ENCODE measurements around the gene RPA1.

Gene RPA1

DNA sequence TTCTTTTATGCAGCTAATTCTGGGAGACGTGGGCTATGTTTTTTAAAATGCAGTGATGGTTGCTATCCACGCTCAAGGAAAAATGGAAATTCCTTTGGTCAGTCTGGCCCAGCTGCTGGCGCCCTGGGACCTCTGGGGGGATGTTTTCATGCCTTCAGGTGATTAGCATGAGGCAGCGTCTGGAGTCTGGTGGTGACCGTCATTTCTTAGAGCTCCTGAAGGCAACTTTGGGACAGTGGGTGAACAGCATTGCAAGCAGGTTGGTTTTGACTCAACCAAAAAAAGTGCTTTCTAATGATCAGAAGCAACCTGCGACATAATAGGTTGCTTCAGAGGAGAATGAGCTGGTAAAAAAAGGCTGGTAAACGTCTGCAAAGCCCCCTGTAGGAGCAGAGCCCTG, 82.3 kb downstream of the RPA1 start:
- Histone ChIP-seq H2AFZ (ENCODE audit: low read depth, low read length, severe bottlenecking) (no peak overlapping the region), H4K20me1 (ENCODE audit: low read depth, low read length) (no peaks in the 10 kb centered on the region), H3K36me3 (ENCODE audit: low read length) (no peaks in the 10 kb centered on the region), H3K79me2 (ENCODE audit: insufficient read depth, low read length) (no peaks in the 10 kb centered on the region), H3K9me2 (replicated peaks; ENCODE audit: insufficient read depth, low read length) (no peaks in the 10 kb centered on the region), H3K27me3 (ENCODE audit: low read length) (no peaks in the 10 kb centered on the region), H3K4me3 (ENCODE audit: insufficient read depth, low read length, poor library complexity, severe bottlenecking) (no peak overlapping the region), H3K9me3 (ENCODE audit: insufficient read depth, low read length) (no peaks in the 10 kb centered on the region), H3F3A (ENCODE audit: insufficient read depth) (no peaks in the 10 kb centered on the region), H3K9ac (ENCODE audit: low read length) (no peak overlapping the region), H3K4me2 (ENCODE audit: low read depth, low read length, poor library complexity, severe bottlenecking) (no peak overlapping the region), H3K27ac (ENCODE audit: low read depth, low read length) (no peak overlapping the region)
- no peak for TF ChIP-seq EZH2phosphoT487 (conservative IDR thresholded peaks at IDR 0.05; ENCODE audit: low read length)
- TF ChIP-seq, protein P1, sequence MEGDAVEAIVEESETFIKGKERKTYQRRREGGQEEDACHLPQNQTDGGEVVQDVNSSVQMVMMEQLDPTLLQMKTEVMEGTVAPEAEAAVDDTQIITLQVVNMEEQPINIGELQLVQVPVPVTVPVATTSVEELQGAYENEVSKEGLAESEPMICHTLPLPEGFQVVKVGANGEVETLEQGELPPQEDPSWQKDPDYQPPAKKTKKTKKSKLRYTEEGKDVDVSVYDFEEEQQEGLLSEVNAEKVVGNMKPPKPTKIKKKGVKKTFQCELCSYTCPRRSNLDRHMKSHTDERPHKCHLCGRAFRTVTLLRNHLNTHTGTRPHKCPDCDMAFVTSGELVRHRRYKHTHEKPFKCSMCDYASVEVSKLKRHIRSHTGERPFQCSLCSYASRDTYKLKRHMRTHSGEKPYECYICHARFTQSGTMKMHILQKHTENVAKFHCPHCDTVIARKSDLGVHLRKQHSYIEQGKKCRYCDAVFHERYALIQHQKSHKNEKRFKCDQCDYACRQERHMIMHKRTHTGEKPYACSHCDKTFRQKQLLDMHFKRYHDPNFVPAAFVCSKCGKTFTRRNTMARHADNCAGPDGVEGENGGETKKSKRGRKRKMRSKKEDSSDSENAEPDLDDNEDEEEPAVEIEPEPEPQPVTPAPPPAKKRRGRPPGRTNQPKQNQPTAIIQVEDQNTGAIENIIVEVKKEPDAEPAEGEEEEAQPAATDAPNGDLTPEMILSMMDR (IDR thresholded peaks at IDR 0.05; ENCODE audit: insufficient read depth, low read length, poor library complexity, severe bottlenecking): no peak

DNA sequence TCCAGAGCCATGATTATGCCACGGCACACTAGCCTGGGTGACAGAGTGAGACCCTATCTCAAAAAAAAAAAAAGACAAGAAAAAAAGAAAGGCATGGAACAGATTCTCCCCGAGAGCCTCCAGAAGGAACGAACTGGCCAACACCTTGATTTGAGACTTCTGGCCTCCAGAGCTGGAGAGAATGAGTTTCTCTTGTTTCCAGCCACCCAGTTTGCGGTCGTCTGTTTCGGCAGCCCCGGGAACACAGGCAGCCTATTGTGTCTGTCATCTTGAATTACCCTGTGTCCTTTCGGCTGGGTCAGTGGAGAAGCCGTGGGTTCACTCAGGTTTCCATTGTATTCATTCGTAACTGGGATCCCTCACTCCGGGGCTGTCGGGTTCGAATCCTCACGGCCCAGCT, 83.9 kb downstream of the RPA1 start:
- Histone ChIP-seq H3K9me2 (replicated peaks; ENCODE audit: insufficient read depth, low read length) (no peaks in the 10 kb centered on the region), H3K4me3 (ENCODE audit: insufficient read depth, low read length, poor library complexity, severe bottlenecking) (no peak overlapping the region), H3K9me3 (ENCODE audit: insufficient read depth, low read length) (no peaks in the 10 kb centered on the region), H3K27ac (ENCODE audit: low read depth, low read length) (no peak overlapping the region), H3K27me3 (ENCODE audit: low read length) (no peaks in the 10 kb centered on the region), H2AFZ (ENCODE audit: low read depth, low read length, severe bottlenecking) (no peak overlapping the region), H3K4me2 (ENCODE audit: low read depth, low read length, poor library complexity, severe bottlenecking) (no peak overlapping the region), H3F3A (ENCODE audit: insufficient read depth) (no peaks in the 10 kb centered on the region), H3K9ac (ENCODE audit: low read length) (no peak overlapping the region), H3K79me2 (ENCODE audit: insufficient read depth, low read length) (no peaks in the 10 kb centered on the region), H3K36me3 (ENCODE audit: low read length) (no peaks in the 10 kb centered on the region), H4K20me1 (ENCODE audit: low read depth, low read length) (no peaks in the 10 kb centered on the region)
- TF ChIP-seq, protein P1 (IDR thresholded peaks at IDR 0.05; ENCODE audit: insufficient read depth, low read length, poor library complexity, severe bottlenecking): no peak
- no peak for TF ChIP-seq EZH2phosphoT487 (conservative IDR thresholded peaks at IDR 0.05; ENCODE audit: low read length)

DNA sequence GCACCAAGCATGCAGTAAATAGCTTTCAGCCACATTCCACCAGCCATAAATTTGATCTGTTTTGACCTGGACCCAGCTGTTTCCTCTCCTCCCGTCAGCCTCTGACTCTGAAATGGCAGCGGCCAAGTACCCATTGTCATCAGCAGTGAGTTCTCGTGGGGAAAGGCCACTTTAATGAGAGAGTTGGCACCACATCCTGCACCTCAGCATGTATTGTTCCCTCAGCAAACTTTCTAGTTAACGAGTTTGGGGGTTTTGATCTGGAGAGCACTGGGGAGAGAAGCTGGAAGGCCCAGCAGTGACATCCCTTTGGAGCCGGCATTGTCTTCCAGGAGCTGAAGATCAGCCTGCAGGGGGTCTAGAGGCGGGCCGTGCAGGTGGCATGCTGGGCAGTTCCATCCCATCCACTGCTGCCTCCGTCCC, 84.9 kb downstream of the RPA1 start:
- H3K4me3 ChIP-seq (ENCODE audit: insufficient read depth, low read length, poor library complexity, severe bottlenecking): no peak overlapping the region
- H3K9me2 ChIP-seq (replicated peaks; ENCODE audit: insufficient read depth, low read length): no peaks in the 10 kb centered on the region
- no peak overlapping the region for H3K4me2 ChIP-seq (ENCODE audit: low read depth, low read length, poor library complexity, severe bottlenecking)
- H4K20me1 ChIP-seq (ENCODE audit: low read depth, low read length): no peaks in the 10 kb centered on the region
- H3K36me3 ChIP-seq (ENCODE audit: low read length): no peaks in the 10 kb centered on the region
- no peak overlapping the region for H2AFZ ChIP-seq (ENCODE audit: low read depth, low read length, severe bottlenecking)
- no peaks in the 10 kb centered on the region for H3K79me2 ChIP-seq (ENCODE audit: insufficient read depth, low read length)
- no peak overlapping the region for H3K27ac ChIP-seq (ENCODE audit: low read depth, low read length)
- no peaks in the 10 kb centered on the region for H3K9me3 ChIP-seq (ENCODE audit: insufficient read depth, low read length)
- H3K9ac ChIP-seq (ENCODE audit: low read length): no peak overlapping the region
- TF ChIP-seq, protein P1 (IDR thresholded peaks at IDR 0.05; ENCODE audit: insufficient read depth, low read length, poor library complexity, severe bottlenecking): no peak
- TF ChIP-seq EZH2phosphoT487 (conservative IDR thresholded peaks at IDR 0.05; ENCODE audit: low read length): no peak
- no peaks in the 10 kb centered on the region for H3F3A ChIP-seq (ENCODE audit: insufficient read depth)
- no peaks in the 10 kb centered on the region for H3K27me3 ChIP-seq (ENCODE audit: low read length)

Measured in SU-DHL-6 (cell line).